GM21526 (cell line): ENCODE measurements around the gene ITPK1.

Experiments used
- ATAC-seq: cut with Tn5 transposase; IDR thresholded peaks from one replicate; pipeline ENCODE4 v1.9.1; 2021; ENCODE audit warnings: moderate library complexity; ENCODE audit not compliant: unreplicated experiment, low FRiP score

Gene ITPK1

DNA sequence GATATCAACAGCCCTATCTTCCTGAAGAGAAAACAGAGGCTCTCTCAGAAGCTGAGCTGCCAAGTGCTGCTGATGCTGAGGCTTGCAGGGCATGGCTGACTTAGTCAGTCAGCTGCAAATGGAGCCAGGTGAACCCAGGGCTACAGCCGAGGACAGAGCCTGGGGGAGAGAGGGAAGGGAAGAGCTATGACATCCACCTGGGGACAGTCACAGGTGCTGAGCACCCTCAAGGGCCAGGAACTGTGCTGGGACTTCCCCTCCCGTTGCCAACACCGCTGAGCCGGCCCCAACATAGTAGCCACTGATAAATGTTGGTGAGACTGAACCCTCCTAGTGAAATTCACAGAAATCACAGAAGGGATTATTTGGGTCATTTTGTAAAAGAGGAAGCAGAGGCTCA lies 199.5 kb downstream of the ITPK1 start:
- no peak for ATAC-seq

- no peak for ATAC-seq
Measured at GRCh38 chr14:92914087-92914656, 201.6 kb downstream of the ITPK1 start.

- ATAC-seq = no peak
Measured at GRCh38 chr14:92907316-92907911, 208.3 kb downstream of the ITPK1 start.

DNA sequence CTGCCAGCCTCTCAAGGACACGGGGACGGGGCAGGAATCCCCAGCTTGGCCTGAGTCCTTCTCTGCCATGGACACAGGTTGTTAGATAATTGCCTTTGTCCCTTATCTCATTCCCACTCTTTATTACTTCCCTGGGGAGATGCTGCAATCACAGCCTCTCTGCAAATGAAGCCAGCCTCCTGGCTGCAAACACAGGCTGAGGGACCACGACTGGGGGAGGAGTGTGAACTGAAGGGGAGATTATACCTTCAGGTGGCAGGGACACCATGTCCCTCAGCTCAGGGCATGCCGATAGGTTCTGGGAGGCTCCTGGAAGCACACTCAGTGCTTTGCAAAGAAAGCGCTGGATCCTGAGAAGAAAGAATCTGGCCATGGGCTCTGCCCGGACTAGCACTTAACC lies 208.9 kb downstream of the ITPK1 start:
- ATAC-seq = no peak

- no peak for ATAC-seq
Measured at GRCh38 chr14:92906420-92906819, 209.3 kb downstream of the ITPK1 start.

DNA sequence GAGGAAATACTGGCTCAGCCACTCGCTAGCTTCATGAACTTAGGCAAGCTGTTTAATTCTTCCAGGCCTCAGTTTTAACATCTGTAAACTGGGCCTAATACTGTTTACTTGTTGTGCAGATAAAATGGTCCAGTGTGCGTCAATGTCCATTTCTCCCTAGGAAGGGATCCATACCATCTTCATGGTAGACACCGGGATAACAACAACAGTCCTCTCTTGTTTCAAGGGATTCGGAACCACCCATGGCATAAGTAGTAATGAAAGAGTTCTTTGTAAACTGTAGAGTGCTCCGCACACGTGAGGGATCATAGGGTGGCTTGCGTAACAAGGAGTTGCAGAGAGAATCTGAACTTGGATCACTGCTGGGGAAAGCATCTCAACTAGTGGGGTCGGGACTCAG lies 210.1 kb downstream of the ITPK1 start:
- no peak for ATAC-seq

GRCh38 chr14:92903359-92903758 lies 212.4 kb downstream of the ITPK1 start:
- no peak for ATAC-seq

GRCh38 chr14:92902726-92903125 lies 213.0 kb downstream of the ITPK1 start:
- ATAC-seq = no peak

DNA sequence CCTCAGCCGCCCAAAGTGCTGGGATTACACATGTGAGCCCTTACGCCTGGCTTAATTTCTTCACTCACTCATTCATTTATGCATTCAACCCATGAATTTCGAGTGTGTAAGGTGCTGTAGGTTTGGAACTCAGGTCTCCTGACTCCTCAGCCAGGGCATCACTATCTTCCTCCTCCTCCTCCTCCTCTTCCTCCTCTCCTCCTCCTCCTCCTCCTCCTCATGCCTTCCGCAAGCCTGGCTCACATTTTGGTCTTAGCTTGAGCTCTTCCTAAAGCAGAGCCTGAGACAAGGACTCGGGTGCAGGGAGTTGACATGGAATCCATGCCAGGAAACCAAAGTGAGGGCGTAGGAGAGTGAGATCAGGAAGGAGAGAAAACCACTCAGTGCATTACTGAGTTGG lies 213.5 kb downstream of the ITPK1 start:
- ATAC-seq = no peak

DNA sequence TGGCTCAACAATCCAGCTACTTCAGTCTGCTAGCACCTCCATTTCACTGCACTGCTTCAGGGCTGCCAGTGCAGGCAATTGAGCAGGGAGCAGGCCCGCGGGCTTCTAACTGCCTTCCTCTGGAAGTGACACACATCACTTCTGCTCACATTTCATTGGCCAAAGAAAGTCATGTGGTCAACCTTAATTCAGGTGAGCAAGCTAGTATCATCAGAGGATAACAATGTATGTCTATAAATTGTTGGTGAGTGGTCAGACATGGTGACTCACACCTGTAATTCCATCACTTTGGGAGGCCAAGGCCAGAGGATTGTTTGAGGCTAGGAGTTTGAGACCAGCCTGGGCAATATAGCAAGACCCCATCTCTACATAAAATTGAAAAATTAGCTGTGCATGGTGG lies 215.1 kb downstream of the ITPK1 start:
- no peak for ATAC-seq

GRCh38 chr14:92898566-92899131 lies 217.1 kb downstream of the ITPK1 start:
- no peak for ATAC-seq

GRCh38 chr14:92897922-92898565 lies 217.7 kb downstream of the ITPK1 start:
- no peak for ATAC-seq

- ATAC-seq = no peak
Measured at GRCh38 chr14:92895352-92895878, 220.3 kb downstream of the ITPK1 start.

GRCh38 chr14:92892589-92892988 lies 223.1 kb downstream of the ITPK1 start:
- no peak for ATAC-seq

GRCh38 chr14:92890830-92891588 lies 224.7 kb downstream of the ITPK1 start:
- ATAC-seq = no peak

GRCh38 chr14:92888896-92889295 lies 226.8 kb downstream of the ITPK1 start:
- ATAC-seq = no peak

DNA sequence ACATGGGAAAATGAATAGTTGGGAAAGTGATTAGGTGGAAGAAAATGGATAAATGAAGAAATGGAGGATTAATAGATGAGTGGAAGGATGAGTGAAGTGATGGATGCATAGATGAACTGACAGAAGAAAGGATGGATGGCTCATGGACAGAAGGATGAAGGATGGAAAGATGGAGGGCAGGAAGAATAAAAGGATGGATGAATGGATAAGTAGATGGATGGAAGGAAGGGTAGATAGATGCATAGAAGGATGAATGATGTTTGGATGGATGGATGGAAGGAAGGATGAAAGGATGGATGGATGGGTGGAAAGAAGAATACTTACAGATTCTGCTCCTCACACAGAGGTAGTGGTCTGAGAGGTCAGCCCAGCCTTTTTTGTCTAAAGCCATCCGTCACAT lies 228.6 kb downstream of the ITPK1 start:
- no peak for ATAC-seq
